Right ventricle myocardium inferior (tissue), 1 donor: ENCODE results near the gene NCAM2. TPM values are rescaled to one million over a fixed set of nuclear protein-coding genes. Genes with fewer than 3 reads are reported as not detected.
"Not testable (repeated sequence)": the region's sequence is repeated elsewhere in the genome, so short reads cannot be mapped to it uniquely, and the experiment has no call there.

ENCODE experiments used
- ATAC-seq: fragments of 200-7000 bp; cut with Tn5 transposase; one replicate; pipeline ENCODE4 v1.9.1; 2020; ENCODE audit warnings: mild to moderate bottlenecking, moderate library complexity
- DNase-seq: peaks from one replicate; pipeline ENCODE4 v3.0.0; 2021; ENCODE audit errors: missing footprints
- intact Hi-C: fragments of 100-400 bp; cut with DNase I; formaldehyde crosslinking; loops from one replicate; pipeline ENCODE4 v1.11.0; 2022
- total RNA-seq: library from RNA; stranded (reverse); fragmentation: NEBNext Ultra II Directional; extraction: Animal tissue kit (Norgen Biotek cat#: 25700); gene quantifications from one replicate; pipeline ENCODE4 v1.2.1, GENCODE V29; 2021
- donor health status: DM: no; HTN: yes; CAD: no; lungs with severe emphysema.

NCAM2 gene
- total RNA-seq, 1 donor from 2014 or later = 5.4 TPM

DNA sequence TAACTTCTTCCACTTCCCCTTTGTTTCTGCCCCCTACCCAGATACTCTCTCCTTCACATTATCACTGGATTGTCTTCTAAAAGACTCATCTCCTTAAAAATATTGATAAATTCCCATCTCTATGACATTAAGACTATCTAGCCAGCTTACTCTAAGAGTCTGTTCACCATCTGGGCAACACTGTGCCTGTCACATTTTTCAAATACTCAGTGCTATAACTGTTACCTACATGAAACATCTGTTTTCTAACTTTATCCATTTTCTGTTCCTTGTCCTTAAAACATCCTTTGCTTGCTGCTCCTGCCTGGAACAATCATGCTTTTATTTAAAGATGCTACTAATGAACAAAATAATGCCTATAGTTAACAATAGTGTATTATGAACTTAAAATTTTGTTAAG is 81.4 kb downstream of the NCAM2 start:
- no peak for DNase-seq
- intact Hi-C loops = no loop called here
- no peak for ATAC-seq

DNA sequence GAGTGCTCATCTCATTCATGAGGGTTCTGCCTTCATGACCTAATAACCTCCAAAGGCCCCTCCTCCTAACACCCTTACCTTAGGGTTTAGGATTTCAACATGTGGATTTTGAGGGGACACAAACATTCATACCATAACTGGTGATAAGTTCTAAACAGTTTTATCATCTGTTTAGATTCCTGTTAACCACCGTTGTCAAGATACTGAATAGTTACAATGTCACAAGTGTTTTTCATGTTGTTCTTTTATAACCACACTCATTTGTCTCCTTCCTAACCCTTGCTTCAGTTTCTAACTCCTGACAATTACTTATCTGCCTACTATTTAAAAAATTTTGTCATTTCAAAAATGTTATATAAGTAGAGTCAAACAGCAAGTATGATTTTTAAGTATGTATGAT is 86.0 kb downstream of the NCAM2 start:
- DNase-seq = no peak
- no peak for ATAC-seq
- intact Hi-C loops = no loop called here

DNA sequence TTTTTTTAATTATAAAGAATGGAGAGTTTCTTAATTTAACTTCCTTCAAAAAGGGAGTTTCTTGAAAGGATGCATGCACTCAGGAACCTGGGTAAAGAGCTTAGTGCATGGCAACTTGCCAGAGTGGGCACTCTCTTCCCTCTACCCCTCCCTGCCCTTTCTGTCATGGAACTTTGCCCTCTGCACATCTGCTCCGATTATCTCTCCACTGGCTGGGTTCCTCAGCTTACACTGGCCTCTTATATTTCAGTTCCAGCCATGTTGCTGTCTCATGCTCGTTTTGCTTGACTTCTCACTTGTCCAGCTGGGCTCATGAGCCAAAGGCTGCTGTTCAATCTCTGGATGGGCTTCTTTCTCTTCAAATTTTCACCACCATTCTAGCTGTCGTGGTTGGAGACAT is 87.0 kb downstream of the NCAM2 start:
- no peak for ATAC-seq
- intact Hi-C loops = no loop called here
- no peak for DNase-seq

DNA sequence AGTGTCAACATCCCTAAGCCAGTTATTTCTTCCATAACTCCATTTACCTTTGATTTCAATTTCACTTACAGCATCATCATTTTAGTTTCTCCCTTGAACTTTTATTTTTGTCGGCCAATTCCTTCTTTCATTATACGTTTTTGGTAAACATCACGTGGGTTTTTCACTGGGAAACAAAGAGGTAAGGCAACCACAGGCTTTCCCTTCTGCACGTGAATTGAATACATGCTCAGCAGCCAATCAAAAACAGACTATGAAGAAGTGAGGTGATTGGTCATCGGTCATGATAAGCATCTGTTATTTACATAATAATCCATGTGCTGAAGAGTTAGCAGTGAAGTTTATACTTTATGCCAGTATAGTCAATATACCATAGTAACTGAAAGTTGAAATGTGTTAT is 98.7 kb downstream of the NCAM2 start:
- ATAC-seq = no peak
- intact Hi-C loops = no loop called here
- no peak for DNase-seq

DNA sequence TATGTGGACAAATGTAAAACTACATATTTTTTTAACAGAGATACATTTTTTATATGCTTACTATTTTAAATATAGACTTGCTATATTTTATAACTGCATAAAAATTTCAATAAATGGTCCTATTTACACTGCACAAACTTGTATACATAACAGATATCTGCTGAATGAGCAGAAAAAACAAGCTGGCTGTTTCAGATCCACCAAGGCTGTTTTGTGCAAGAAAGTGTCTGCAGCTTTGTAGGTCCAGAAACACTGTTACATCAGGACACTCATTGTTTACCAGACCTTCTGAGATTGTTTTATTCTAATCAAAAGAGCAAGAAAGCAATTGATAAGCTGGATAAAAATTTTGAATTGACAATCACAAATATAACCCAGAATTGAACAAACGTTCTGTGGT is 99.3 kb downstream of the NCAM2 start:
- ATAC-seq (no peak), DNase-seq (no peak)
- intact Hi-C loops = no loop called here

DNA sequence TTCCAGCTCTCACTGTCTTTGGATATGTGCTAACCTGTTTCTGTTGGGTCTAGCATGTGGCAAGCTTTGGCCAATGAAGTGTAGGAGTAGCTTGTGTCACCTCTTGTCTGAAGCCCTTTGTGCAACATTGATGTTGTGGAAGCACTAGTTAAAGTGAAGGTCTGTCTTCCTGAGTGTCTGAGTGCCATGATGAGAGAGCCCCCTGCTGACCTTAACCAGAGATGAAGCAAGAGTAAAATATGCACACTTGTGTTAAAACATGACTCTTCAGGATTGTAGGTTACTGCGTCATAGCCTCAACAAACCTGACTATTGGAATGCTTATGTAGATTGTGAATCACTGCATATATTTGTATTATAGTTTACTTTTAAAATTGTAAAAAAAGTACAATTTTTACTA is 103.7 kb downstream of the NCAM2 start:
- DNase-seq = no peak
- intact Hi-C loops = loop anchor here (2.0 kb wide), 1 partner anchor 101 kb away; no protein-coding TSS in a partner anchor
- ATAC-seq = no peak

DNA sequence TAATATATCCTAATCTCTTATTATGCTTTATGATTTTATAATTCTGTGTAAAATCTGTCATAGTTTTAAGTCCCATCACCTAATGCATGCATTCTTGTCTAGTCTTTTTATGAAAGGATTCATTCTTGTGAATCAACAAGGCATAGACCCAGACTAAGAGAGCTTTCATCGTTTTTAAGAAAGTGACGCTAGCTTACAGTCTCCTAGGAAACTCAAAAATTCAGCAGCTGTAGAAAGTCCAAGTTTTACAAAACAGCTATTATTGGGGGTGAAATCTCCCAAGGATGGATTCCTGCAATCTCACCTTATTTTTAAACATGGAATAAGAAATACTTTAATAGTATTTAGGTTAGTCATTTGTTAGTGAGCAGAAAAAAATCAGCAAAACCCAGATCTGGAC is 104.7 kb downstream of the NCAM2 start:
- intact Hi-C loops = loop anchor here (2.0 kb wide), 1 partner anchor 102 kb away; no protein-coding TSS in a partner anchor
- DNase-seq = no peak

DNA sequence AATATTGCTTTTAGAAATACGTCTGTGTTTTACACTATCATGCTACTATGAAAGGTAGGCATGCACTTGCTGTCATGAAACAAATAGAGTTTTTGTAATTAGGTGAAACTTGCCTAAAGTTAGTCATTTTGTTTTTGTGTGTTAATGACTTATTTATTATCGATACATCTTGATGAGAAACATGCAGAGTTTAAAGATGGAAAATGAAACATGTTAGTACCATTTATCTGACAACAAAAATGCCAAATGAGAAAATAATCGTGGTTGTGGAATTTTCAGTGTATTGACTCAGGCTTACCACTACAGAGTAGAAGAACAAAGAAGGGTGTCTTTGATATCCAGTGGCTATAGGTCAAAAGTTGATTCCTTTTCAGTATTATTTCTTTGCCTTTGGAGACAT is 105.5 kb downstream of the NCAM2 start:
- no peak for ATAC-seq
- no peak for DNase-seq
- intact Hi-C loops = loop anchor here (2.0 kb wide), 1 partner anchor 103 kb away; no protein-coding TSS in a partner anchor

More for the DNA sequence above, 104.7 kb downstream of the NCAM2 start:
- no peak for ATAC-seq

DNA sequence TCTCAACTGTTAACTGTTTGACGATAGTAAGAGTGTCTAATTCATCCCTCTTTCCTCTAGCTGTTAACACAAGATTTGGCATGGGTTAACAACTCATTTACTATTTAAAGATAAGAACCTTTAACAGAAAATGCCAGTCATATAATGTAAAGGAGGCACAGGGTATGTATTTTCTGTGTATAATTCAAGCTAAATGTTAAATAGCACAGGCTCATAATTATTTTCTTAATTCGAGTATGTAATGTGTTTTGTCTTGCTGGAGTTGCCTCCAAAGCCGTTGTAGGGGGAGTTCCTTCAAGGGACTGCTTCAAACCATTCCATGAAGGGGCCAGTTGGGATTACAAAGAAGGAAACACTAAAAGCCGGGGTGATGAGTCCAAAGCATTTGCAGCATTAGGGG is 111.5 kb downstream of the NCAM2 start:
- no peak for ATAC-seq
- intact Hi-C loops = no loop called here

DNA sequence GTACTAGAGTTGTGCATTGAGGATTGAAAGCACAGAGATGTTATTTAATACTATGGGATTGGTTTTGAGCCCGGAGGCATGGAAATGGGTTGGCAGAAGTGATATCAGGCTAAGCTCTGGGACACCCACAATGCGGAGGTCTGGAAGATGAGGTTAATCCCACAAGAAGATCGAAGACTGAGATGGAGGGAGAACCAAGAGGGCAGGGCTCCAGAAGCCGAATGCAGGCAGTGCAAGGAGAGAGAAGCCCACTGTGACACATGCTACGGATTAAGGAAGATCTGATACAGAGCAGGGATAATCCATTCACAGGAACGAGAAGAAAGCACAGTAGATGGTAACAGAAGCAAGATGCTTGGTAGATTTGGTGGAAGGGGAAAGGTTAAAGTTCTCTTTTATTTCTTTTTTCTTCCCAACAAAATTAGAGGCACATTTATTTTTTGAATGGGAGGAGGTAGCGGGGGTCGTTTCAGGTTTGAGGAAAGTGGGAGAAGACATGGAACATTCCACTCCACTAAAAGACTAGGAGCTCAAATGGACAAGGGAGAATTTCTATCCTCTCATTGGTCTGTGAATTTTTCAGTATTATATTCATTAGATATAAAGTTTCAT is 113.2 kb downstream of the NCAM2 start:
- no peak for ATAC-seq
- DNase-seq = peak; percentile 20
- intact Hi-C loops = no loop called here

More for the DNA sequence above, 111.5 kb downstream of the NCAM2 start:
- no peak for DNase-seq

DNA sequence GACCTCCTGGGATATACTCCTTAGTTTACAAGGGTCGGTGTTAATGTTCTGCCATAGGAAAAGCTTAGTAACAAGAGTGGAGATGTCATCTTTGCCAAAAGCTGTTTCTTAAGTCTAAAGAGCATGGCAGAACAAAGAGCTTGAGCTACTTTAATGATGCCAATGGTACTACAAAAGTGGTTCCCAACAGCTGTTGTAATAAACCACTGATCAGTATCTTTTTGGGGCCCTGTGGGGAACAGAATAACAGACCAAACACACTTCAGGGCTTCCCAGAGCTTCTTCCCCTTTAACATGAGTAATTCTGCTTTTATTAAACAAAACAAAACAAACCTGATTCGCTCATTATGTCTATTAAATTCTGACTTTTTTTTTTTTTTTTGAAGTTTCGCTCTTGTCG is 116.3 kb downstream of the NCAM2 start:
- intact Hi-C loops = no loop called here
- ATAC-seq (no peak), DNase-seq (no peak)

DNA sequence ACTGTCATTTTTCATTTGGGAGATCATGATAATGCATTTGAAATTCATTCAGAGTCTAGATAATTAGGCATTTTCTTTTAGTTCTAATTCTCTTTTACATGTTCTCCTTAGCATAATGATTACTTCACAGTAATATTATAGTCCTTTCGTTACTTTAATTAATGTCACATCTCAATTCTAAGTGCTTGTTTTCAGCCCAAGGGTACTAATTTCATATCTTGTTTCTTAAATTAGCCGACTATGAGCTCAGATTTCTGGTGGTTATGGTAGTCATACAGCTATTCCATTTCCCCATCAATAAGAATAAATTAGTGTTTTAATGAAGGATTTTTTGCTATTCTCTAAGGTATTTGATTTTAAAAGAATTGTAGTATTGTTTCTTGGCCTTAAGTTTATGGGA is 120.9 kb downstream of the NCAM2 start:
- ATAC-seq (no peak), DNase-seq (no peak)
- intact Hi-C loops = no loop called here

DNA sequence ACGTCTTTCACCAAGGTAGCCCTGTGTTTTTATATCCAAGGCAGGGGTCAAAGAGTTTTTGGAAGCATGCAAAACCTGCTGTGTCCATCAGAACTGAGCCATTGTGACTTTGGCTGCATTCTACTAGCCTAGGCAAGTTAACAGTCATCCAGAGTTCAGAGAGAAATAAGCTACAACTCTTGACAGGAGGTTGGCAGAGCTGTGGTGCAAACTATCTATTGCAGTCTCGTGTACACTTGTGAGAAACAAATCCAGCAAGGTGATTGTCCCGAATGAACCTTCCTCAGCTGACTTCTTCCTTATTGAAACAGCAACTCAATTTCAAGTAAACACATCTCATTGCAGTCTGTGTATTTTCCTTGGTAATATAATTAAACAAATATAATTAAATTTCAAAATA is 124.5 kb downstream of the NCAM2 start:
- ATAC-seq (peak; percentile 50), DNase-seq (no peak)
- intact Hi-C loops = no loop called here

DNA sequence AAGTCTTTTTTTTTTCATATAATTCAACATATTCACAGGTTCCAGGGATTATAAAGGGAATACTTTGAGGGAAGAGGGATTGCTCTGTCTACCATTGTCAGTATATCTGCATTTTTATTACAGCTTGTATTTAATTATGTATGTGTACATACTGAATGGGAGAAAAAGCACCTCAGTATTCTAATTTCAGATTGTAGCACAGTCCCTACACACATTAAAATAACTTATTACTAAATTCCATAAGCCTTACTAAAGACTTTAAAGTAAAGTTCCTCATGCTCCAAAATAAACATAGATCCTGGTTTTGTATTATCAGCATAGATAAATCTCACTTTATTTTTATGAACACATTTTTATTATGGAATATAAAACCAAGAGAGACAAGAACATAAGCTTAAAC is 134.2 kb downstream of the NCAM2 start:
- intact Hi-C loops = no loop called here
- ATAC-seq = no peak
- no peak for DNase-seq

DNA sequence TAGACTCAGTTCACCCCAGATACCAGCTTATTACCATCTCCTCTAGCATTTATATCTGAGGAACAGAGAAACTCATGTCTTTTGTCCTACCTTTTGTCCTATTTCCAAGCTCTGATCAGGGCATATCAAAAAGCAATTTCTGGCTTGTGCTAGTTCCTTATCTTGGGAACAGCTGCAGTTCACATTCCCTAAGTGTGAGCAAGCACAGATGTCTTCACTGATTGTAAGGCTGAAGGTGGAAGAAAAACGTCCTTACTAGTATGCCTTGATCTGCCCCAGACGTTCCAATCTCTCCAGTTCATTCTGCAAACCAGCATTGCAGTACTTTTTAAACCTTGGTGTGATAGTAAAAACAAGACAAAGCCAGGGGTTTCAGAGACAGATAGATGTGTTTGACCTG is 139.8 kb downstream of the NCAM2 start:
- intact Hi-C loops = no loop called here
- DNase-seq (no peak), ATAC-seq (no peak)

DNA sequence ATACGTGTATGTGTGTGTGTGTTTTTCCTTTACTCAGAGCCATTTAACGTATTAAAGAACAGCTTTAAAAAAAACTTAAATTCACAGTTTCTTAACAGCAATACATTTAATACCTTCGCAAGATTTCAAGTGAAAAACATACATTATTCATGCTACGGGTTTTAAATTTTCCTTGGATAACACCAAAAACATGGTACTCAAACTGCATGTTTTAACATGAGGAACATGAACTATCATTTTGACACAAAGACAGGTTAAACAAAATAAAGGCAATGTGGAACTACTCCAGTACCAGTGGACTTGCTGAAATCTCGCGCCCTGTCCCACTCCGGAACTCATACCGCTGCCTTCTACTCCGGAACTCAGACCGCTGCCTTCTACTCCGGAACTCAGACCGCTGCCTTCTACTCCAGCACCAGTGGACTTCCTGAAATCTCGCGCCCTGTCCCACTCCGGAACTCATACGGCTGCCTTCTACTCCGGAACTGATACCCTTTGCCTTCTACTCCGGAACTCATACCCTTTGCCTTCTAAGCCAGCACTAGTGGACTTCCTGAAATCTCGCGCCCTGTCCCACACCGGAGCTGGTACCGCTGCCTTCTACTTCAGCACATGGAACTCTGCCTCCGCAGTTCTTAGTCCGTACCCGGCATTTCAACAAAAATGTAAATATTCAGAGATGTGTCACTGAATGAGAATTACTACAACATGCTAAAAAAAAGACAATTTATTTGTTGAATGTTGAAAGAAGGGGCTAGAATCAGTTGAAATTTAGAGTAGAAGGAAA is 148.6 kb downstream of the NCAM2 start:
- intact Hi-C loops = loop anchor here (10.0 kb wide), 1 partner anchor 1428 kb away; no protein-coding TSS in a partner anchor
- DNase-seq (no peak), ATAC-seq (no peak)

DNA sequence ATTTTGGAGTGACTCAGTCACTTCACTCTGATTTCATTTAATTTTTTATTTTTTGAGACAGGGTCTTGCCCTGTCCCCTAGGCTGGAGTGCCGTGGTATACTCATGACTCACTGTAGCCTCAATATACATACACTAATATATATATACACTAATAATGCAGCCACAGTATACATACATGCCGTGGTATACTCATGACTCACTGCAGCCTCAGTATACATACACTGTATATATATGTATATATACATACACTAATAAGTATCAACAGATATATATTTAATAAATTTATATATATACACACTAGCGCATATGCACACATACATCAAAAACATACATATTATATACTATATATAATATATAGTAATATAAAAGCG is 149.2 kb downstream of the NCAM2 start:
- DNase-seq (no peak), ATAC-seq (no peak)
- intact Hi-C loops = loop anchor here (10.0 kb wide), 1 partner anchor 1427 kb away; no protein-coding TSS in a partner anchor

DNA sequence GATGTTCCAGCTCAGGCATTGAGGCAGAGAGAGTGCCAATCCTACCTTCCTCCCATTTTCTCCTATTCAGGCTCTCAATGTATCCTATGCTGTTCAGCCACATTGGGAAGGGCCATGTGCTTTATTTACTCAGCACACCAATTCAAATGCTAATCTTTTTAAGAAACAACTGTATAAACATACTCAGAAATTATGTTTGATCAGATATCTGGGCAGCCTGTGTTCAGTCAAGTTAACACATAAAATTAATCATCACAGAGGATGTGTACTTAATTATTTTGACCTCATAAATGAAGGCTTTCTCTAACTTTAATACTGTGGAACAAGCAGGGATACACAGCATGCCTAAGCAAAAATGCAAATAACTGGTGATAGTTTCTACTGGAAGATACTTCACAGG is 149.8 kb downstream of the NCAM2 start:
- intact Hi-C loops = loop anchor here (10.0 kb wide), 1 partner anchor 1427 kb away; no protein-coding TSS in a partner anchor
- DNase-seq = no peak
- ATAC-seq = no peak

DNA sequence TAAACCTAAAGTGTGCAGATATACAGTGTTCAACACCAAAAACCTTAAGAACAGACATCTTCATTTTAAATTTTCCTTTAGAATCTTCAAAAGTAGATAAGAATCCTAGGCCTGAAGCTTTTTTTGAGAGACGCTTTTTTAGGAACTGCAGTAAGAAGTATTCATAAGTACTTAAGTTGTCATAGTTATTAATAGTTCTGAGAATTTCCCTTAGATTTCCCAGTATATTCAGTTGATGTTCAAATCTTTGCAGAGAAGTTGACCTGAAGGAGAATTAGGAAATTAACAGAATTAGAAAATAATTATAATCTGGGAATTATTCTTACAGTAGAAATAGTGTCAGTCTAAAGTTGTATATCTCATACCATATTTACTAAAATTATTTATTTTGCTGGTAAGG is 150.3 kb downstream of the NCAM2 start:
- ATAC-seq = no peak

DNA sequence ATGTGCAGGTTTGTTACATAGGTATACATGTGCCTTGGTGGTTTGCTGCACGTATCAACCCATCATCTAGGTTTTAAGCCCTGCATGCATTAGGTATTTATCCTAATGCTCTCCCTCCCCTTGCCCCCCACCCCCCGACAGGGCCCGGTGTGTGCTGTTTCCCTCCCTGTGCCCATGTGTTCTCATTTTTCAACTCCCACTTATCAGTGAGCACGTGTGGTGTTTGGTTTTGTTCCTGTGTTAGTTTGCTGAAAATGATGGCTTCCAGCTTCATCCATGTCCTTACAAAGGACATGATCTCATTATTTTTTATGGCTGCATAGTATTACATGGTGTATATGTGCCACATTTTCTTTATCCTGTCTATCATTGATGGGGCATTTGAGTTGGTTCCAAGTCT is 151.2 kb downstream of the NCAM2 start:
- intact Hi-C loops = loop anchor here (10.0 kb wide), 1 partner anchor 1425 kb away; no protein-coding TSS in a partner anchor
- ATAC-seq, DNase-seq: not testable (repeated sequence)

More for the DNA sequence above, 150.3 kb downstream of the NCAM2 start:
- no peak for DNase-seq
- intact Hi-C loops = loop anchor here (10.0 kb wide), 1 partner anchor 1426 kb away; no protein-coding TSS in a partner anchor
